ENCODE measurements around the gene FRY. TPM values are rescaled to one million over a fixed set of nuclear protein-coding genes. Genes with fewer than 3 reads are reported as not detected.

FRY gene
- total and polyA plus RNA-seq, 10 of the 15 experiments (the other 5 are each of a cell fraction or from before 2014, with no cell fraction given): 0.18 to 1.4 (median 0.30) TPM

DNA sequence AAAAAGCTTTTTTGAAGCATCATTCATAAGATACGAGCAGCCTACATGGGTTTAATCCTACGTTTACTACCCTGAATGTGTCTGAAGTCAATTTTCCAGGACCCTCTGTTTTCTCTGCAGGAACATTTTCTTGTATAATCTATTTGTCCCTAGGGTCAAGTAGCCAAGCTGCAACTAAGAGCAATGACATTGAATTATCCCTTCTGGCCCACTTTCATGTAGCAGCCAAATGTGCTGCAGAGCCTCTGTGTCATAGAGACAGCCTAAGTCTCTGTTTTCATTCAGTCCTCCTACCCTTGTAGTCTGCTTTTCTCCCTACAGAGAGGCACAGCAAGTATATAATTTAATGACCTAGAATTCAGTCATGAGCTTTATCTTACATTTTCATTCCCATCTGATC is 201.5 kb downstream of the FRY start:
- no peak overlapping the region for H3K27ac ChIP-seq (ENCODE audit: control insufficient read depth, insufficient read depth)
- in situ Hi-C loops (cut with MboI) (no loop called here), intact Hi-C loops (cut with micrococcal nuclease; ENCODE audit: unreplicated experiment) (no loop called here)
- no peak overlapping the region for H2AFZ ChIP-seq (ENCODE audit: control insufficient read depth, low read depth, low read length)
- no peaks in the 10 kb centered on the region for H3K4me1 ChIP-seq (ENCODE audit: control insufficient read depth, insufficient read depth, low read length)
- H3K36me3 ChIP-seq (ENCODE audit: control insufficient read depth in 2 of 2, insufficient read depth in 2 of 2, low read length in 1 of 2): no peaks in the 10 kb centered on the region
- H3K9ac ChIP-seq (ENCODE audit: control insufficient read depth, insufficient read depth, low read length): no peak overlapping the region
- H3K4me3 ChIP-seq: no peak overlapping the region
- no peak overlapping the region for H3K4me2 ChIP-seq (ENCODE audit: control insufficient read depth, insufficient read depth)
- H3K79me2 ChIP-seq (ENCODE audit: control insufficient read depth, insufficient read depth, low read length): no peaks in the 10 kb centered on the region
- no peaks in the 10 kb centered on the region for H3K9me3 ChIP-seq (replicated peaks; ENCODE audit: control insufficient read depth, insufficient read depth, low read length)
- FAIRE-seq (no peak), ATAC-seq (no peak), DNase-seq (ENCODE audit: low read depth, low spot score) (no peak)
- WGBS (ENCODE audit: insufficient coverage, insufficient replicate concordance, low lambda C conversion rate, missing lambda C conversion rate): 15% methylated on average over 2 of the region's 2 CpGs
- no peaks in the 10 kb centered on the region for H4K20me1 ChIP-seq (ENCODE audit: control insufficient read depth, insufficient read depth)
- no TSS peak for BruUV-seq (replicated peaks)
- CTCF ChIA-PET: no interaction called here
- POLR2A ChIA-PET: no interaction called here
- RAD21 ChIA-PET (ENCODE audit: unreplicated experiment): no interaction called here
- SMC1A ChIA-PET (ENCODE audit: uncharacterized antibody, unreplicated experiment): no interaction called here
- no peak for TF ChIP-seq NR2C1 (IDR thresholded peaks at IDR 0.05)
- TF ChIP-seq, protein P1, sequence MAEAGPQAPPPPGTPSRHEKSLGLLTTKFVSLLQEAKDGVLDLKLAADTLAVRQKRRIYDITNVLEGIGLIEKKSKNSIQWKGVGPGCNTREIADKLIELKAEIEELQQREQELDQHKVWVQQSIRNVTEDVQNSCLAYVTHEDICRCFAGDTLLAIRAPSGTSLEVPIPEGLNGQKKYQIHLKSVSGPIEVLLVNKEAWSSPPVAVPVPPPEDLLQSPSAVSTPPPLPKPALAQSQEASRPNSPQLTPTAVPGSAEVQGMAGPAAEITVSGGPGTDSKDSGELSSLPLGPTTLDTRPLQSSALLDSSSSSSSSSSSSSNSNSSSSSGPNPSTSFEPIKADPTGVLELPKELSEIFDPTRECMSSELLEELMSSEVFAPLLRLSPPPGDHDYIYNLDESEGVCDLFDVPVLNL (IDR thresholded peaks at IDR 0.05; ENCODE audit: low read depth, low read length): no peak
- no peak for TF ChIP-seq YY1 (IDR thresholded peaks at IDR 0.05; ENCODE audit: low read depth, low read length)
- TF ChIP-seq SPI1 (IDR thresholded peaks at IDR 0.05; ENCODE audit: borderline replicate concordance, insufficient read depth, low read depth, low read length): no peak
- no peak for TF ChIP-seq BHLHE40 (IDR thresholded peaks at IDR 0.05; ENCODE audit: borderline replicate concordance in 1 of 2, low read depth in 2 of 2, low read length in 1 of 2)
- no peak for TF ChIP-seq GABPA (IDR thresholded peaks at IDR 0.05; ENCODE audit: low read depth)
- TF ChIP-seq NR2C2 (IDR thresholded peaks at IDR 0.05; ENCODE audit: borderline replicate concordance, control insufficient read depth, insufficient read length, low read depth): no peak
- TF ChIP-seq, protein P2, sequence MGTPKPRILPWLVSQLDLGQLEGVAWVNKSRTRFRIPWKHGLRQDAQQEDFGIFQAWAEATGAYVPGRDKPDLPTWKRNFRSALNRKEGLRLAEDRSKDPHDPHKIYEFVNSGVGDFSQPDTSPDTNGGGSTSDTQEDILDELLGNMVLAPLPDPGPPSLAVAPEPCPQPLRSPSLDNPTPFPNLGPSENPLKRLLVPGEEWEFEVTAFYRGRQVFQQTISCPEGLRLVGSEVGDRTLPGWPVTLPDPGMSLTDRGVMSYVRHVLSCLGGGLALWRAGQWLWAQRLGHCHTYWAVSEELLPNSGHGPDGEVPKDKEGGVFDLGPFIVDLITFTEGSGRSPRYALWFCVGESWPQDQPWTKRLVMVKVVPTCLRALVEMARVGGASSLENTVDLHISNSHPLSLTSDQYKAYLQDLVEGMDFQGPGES (IDR thresholded peaks at IDR 0.05): no peak
- no peak for TF ChIP-seq ZNF622 (IDR thresholded peaks at IDR 0.05)
- no peak for TF ChIP-seq ESRRA (IDR thresholded peaks at IDR 0.05; ENCODE audit: low read length)
- TF ChIP-seq CREB1 (IDR thresholded peaks at IDR 0.05; ENCODE audit: low read depth): no peak
- TF ChIP-seq, protein P3, sequence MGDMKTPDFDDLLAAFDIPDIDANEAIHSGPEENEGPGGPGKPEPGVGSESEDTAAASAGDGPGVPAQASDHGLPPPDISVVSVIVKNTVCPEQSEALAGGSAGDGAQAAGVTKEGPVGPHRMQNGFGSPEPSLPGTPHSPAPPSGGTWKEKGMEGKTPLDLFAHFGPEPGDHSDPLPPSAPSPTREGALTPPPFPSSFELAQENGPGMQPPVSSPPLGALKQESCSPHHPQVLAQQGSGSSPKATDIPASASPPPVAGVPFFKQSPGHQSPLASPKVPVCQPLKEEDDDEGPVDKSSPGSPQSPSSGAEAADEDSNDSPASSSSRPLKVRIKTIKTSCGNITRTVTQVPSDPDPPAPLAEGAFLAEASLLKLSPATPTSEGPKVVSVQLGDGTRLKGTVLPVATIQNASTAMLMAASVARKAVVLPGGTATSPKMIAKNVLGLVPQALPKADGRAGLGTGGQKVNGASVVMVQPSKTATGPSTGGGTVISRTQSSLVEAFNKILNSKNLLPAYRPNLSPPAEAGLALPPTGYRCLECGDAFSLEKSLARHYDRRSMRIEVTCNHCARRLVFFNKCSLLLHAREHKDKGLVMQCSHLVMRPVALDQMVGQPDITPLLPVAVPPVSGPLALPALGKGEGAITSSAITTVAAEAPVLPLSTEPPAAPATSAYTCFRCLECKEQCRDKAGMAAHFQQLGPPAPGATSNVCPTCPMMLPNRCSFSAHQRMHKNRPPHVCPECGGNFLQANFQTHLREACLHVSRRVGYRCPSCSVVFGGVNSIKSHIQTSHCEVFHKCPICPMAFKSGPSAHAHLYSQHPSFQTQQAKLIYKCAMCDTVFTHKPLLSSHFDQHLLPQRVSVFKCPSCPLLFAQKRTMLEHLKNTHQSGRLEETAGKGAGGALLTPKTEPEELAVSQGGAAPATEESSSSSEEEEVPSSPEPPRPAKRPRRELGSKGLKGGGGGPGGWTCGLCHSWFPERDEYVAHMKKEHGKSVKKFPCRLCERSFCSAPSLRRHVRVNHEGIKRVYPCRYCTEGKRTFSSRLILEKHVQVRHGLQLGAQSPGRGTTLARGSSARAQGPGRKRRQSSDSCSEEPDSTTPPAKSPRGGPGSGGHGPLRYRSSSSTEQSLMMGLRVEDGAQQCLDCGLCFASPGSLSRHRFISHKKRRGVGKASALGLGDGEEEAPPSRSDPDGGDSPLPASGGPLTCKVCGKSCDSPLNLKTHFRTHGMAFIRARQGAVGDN (IDR thresholded peaks at IDR 0.05): no peak
- no peak for TF ChIP-seq SUPT20H (IDR thresholded peaks at IDR 0.05; ENCODE audit: borderline replicate concordance, control insufficient read depth, low read depth, low read length)
- TF ChIP-seq SMARCA5 (IDR thresholded peaks at IDR 0.05): no peak
- H3K27me3 ChIP-seq (replicated peaks in 1 of 2; ENCODE audit: control insufficient read depth in 2 of 2, insufficient read depth in 2 of 2, low read length in 1 of 2): no peaks in the 10 kb centered on the region
